NOMO-1 treated with DMSO at 0.1 percent for 48 hours (cell line): ENCODE data around the gene CEP290.
A peak's percentile ranks its signal among the peaks of the same experiment; 100 is the strongest.

Experiments used
- DNase-seq: peaks from one replicate; lab custom pipeline; 2025; ENCODE audit not compliant: unreplicated experiment; lab: John Stamatoyannopoulos, UW

CEP290 gene

GRCh38 chr12:88141774-88142609 lies at the start of gene CEP290, which contains the start of gene TMTC3:
Gene CEP290 (minus strand): TSS chr12:88142088. CDS start chr12:88141307, 781 bp downstream.
Gene TMTC3 (plus strand): TSS chr12:88142307. CDS start chr12:88148316, 6,009 bp downstream.
- peak; percentile 99 for DNase-seq

DNA sequence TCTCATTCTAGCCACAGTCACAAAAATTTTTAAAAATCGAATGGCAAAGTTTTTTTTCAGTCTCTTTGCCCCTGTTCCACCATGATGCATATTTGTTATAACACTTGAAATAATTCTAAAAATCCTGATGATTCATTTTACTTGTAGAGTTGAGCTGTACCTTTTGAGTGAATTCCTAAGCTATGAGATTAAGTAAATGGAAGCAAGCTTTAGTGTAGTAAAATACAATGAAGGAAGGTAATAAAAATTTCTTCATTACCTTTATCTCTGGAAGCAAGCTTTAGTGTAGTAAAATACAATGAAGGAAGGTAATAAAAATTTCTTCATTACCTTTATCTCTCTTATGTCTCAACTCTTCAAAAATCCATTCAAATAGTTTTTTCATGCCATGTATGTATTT lies 46.3 kb upstream of the CEP290 start:
- DNase-seq, result no peak

- DNase-seq, result no peak
Observed at GRCh38 chr12:88187571-88187970, 45.7 kb upstream of the CEP290 start.

- DNase-seq, result no peak
Observed at GRCh38 chr12:88185988-88186387, 44.1 kb upstream of the CEP290 start.

- DNase-seq, result no peak
Observed at GRCh38 chr12:88185279-88185678, 43.4 kb upstream of the CEP290 start.

- no peak for DNase-seq
Observed at GRCh38 chr12:88184196-88184595, 42.3 kb upstream of the CEP290 start.

DNA sequence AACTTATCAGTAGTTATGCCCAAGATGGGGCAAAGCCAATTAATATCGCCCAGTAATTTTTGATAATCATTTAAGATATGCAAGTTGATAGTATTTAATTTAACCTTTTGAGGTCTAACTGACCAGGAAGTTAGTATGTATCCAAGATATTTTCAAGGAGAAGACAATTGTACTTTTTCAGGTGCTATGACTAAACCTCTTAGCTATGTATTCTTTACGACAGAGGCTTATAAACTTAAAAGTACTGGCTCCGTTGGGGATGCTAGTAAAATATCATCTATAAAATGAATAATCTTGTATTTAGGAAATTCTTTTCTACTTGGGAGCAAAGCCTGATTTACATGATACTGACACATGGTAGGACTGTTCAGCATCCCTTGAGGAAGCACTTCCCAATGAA lies 40.5 kb upstream of the CEP290 start:
- no peak for DNase-seq

DNA sequence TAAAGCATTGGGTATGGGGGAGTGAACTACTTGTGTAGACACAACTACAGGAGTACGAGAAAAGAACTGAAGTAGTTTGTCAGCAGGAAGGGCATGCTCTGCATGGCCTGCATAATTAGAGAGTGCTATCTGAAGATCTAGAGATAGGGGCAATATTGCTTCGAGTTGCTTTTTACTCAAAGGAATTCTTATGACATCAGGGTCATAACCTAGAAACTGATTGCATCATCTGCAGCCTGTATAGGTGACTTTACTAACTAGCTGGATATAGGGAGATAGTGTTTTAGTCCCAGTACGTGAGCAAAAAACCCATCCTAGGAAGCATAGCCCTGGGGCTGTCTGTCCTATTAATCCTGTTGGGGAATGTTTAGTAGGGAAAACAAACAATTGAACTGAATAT lies 40.0 kb upstream of the CEP290 start:
- DNase-seq, result no peak

- DNase-seq, result no peak
Observed at GRCh38 chr12:88179436-88180014, 37.6 kb upstream of the CEP290 start.

DNA sequence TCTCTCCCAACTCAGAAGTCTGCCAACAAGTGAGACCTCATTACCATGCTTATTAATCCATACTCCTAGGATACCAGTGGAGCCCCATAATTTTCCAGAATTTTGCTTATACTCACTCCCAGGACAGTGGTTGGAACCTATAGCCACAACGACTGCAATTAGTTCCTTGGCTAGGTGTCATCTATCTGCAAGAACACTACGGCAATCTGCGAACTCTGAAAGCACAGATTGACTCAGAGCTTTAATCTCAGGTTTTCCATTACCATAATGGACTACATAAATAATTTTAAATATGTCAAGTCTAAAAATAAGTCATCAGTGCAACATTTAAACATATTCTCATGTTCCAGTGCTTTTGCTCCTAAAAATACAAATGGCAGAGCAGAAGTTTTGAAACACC lies 33.7 kb upstream of the CEP290 start:
- no peak for DNase-seq

- no peak for DNase-seq
Observed at GRCh38 chr12:88172844-88173407, 31.0 kb upstream of the CEP290 start.

- DNase-seq, result no peak
Observed at GRCh38 chr12:88167384-88167783, 25.5 kb upstream of the CEP290 start.

- DNase-seq, result no peak
Observed at GRCh38 chr12:88166179-88166578, 24.3 kb upstream of the CEP290 start.

GRCh38 chr12:88163371-88163770 lies 21.5 kb upstream of the CEP290 start:
- DNase-seq, result no peak

GRCh38 chr12:88156075-88156654 lies 14.3 kb upstream of the CEP290 start:
- no peak for DNase-seq

DNA sequence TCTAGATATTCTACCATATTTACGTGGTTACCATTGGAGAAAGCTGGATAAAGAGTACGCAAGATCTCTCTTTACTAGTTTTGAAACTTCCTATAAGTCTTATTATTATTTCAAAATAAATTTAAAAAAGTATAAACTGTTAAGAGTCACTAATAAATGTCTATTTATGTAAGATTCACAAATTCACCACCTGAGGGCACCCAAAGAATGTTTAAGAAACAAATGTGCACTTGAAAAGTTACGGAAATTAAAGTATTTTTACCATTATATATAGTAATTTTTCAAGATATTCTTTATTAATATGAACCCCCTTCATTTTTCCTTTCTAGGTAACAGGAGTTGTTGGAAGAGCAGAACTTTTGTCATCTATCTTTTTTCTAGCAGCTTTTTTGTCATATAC lies 12.1 kb upstream of the CEP290 start:
- DNase-seq, result peak; percentile 21

GRCh38 chr12:88150063-88150462 lies 8.2 kb upstream of the CEP290 start:
- no peak for DNase-seq

GRCh38 chr12:88145567-88146505 lies 3.9 kb upstream of the CEP290 start:
- no peak for DNase-seq

DNA sequence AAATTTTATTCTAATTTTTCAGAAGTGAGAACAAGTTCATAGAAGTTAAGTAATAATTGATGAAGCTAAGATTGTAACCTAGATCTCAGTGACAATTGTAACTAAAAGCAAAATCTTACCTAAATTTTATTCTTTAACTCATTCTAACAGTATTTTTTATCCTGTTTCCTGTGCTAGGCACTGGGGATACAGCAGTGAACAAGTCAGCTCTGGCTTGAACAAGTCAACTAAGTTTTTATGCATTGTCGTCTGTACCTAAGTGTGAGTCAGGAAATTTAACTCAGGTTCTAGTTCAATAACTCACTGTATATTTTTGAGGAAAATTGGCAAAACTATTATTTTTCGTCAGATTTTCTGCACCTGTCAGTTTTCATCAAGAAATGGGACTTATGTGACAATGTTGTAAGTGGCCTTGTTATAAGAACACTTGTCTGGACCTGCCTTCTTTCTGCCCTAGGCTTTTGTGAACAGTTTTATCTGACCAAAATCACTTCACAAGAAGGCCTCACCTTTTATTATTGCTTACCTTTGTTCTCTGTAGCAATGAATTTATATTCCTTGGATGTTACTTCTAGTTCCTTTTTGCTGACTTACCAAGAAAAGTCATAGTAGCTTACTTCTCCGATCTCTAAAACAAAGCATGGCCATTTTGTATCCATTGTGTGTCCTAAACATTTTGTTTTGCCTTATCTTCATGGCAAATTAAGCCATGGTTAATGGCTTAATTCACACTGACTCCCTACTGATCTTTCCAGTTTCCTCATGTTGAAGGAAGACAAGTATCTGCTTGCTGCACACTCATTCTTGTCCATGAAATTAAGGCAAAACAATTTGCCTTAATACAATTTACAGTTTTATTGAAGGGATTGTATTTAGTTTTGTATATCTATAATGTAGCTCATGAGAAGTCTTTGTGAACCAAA lies 2.9 kb upstream of the CEP290 start:
- DNase-seq, result no peak

DNA sequence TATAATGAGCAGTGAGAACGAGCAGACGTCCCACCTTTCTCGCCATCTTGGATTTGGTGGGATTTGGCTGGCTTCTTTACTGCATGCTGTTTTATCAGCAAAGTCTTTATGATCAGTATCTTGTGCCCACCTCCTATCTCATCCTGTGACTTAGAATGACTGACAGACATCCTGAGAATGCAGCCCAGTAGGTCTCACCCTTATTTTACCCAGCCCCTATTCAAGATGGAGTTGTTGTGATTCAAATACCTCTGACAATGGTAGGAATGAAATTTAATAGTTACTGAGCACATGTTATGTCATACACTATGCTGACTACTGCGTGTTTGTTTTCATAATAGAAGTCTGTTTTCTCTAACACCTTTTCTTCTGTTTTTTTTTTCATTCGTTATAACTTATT lies 2.1 kb upstream of the CEP290 start:
- DNase-seq, result no peak
